GM19372 (cell line): Measurements from ENCODE around the gene ZIC4.

ENCODE experiments used
- ATAC-seq: cut with Tn5 transposase; IDR thresholded peaks from one replicate; pipeline ENCODE4 v1.9.1; 2021; ENCODE audit warnings: mild to moderate bottlenecking, low read depth, moderate library complexity; ENCODE audit not compliant: unreplicated experiment

Gene ZIC4

DNA sequence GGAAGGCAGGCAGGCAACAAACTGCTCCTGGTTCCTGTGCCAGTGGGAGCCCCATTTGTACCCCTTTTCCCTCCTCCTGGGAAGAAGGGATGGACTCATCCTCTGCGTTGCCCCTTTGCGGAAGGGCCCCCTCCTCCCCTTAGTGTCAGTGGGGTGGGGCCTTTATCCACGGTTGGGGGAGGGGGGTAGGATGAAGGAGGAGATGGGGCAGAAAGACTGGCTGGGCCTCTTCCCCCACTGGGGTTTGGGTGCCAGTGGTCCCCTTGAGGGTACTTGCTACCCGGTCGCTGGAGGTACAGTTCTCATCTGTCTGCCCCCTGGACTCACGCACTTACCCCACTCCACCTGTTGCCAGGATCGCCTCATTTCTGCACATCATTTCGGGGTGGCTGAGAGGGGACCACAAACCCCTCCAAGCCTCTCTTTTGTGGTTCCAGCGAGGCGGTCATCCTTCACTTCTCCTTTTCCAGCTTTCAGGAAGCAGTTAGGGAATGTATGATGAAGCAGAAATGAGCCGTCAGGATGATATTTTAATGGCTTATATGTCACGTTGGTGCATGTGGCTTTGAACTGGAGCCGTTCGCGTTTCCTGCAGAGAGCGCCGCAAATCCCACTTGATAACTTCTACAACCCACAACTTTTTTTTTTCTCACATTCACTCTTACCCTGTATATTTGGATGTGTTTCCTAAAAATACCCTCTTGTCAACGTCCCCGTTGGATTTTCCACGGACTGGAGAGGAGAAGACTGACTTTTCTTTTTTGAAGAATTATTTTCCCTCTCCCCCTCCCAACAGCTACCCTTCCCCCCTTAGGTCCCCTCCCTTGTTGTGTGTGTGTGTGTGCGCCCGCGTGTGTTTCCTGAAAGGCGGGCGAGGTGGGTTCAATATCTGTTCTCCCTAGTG lies at the start of gene ZIC4:
Gene ZIC4 (minus strand): TSS at position 516 of the 904 bp plus-strand sequence. CDS start 3,746 bp downstream, outside the sequence.
- ATAC-seq: no peak

DNA sequence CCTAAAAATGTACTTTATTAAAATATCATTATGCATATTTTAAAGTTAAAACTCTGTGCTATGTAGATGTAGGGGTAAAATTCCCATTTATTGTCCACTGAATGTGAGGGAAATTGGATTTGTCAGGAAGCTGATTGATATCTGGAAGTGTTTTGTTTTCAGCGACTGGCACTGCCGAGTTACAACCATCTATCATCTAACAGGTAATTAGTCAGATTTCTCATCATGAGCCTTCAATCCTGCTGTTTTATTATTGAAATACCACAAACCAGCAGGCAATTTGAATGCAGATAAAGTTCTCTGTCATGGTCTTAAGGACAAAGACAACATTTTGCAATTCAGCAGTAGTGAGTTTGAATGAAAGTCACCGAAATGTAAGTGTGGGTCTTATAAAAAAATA lies 43.3 kb upstream of the ZIC4 start:
- ATAC-seq: no peak

DNA sequence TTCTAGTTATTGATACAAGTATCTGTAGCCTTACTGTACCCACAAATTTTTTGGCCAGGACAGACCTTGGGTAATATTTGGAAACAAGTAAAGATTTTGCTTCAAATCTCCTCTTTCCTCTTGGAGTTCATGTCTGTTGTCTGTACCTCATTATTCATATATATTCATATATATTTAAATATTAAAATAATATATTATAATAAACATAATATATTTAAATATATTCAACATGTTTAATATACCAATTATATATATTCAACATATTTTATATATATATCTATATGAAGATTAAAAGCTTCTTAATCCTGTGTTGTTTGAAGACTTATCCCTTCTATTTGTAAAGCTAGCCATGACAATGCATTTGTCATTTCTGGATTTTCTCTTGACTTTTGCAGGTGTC lies 40.9 kb upstream of the ZIC4 start:
- ATAC-seq: no peak

DNA sequence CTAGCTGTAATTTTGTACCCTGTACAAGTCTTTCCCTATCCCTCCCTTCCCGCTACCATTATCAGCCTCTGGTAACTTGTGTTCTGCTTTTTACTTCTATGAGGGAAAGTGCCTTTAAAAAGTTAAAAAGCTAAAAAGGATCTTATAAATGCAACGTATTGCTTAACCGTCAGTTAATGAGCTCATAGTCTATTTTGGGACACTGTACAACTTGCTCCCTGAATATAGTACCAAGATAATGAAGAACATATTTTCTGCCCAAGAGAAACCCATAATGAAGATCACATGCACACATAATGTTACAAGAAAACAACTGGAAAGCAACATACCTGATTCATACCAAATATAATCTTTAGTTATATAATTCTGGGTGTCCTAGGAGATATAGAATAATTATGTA lies 25.4 kb upstream of the ZIC4 start:
- no peak for ATAC-seq

DNA sequence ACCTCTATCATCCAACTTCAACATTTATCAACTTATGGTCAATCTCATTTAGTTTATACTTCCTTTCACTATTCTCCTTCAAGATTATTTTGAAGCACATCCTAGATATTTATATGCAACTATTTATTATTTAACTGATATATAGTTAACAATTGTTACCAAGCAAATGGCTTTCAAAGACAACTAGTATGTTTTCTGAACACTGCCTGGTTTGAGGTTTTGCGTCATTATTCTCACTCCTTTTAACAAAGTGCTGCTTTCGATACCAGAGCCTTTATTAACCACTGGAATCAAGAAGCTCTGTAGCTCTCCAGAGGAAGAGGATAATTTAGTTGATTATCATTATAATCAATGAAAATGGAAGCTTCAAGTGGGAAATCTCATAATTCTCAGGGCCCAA lies 22.4 kb upstream of the ZIC4 start:
- no peak for ATAC-seq

DNA sequence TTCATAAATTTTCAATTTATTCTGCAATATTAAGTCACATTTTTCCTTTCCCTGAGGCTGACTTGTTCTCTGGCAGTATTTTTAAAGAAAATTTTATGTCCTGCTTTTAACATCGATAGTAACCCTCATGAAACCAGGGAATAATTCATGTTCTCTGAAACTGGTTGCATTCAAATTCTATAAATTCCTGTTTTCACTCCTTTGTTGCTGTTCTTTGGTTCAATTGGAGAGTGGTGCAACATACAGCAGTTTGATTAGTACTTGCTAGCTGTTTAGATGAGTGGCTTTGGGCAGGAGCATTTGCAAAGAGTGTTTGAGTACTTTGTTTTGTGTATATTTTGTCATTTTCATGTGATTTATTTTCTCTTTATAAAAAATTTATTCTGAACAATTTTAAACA lies 22.0 kb upstream of the ZIC4 start:
- ATAC-seq: no peak

DNA sequence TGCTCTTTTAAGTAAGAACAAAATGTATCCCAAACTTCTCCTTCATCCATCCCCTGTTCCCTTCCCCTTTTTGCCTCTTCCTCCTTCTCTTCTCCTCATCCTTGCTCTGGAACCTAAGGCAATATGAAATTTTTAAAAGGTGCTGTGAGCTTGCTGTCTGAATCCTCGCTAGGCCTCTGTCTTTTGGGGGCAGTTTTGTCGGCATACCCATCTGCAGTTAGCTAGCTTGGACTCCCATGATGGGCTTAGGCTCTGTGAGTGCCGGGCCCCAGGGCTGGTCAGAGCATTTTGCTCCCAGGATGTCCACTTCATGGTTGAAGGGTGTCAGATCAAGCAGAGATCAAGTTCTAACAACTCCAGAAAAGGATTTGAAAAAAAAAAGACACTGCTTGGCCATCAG lies 21.4 kb upstream of the ZIC4 start:
- ATAC-seq: no peak

DNA sequence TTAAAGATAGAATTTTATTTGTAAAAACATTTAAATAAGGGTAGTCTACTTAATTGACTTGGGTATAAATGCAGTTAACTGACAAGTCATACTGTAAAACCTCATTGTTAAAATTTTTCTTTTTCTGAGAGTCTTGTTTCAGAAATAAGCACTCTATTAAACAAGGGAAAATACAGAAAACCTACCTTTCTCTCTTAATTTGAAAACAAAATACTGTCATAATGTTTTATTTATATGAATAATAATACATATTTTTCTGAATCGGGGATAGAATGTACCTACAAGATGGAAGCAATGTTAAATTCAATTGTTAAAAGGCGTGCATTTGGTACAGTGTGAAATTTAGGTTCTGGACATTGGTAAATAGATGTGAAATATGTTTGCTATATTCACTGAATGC lies 20.6 kb upstream of the ZIC4 start:
- ATAC-seq: no peak

DNA sequence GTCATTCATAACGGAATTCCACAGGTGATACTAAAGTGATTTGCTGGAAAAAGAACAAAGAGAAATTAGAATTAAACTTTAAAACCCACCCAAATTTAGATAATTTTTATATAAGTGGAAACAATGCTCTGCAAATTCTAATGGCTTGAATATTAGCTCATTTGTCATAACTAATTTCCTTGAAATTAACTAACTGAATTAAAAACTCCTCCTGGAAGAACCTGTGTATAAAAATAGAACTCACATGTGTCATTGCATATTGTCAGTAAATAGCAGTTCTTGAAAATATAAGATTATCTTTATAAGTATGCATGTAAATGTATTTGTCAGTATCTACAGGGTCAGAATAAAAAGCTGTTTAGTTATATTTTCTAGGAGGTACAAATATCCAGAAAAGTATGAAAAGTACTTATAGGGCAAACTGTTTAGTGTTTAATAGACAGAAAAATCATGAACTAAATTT lies 19.1 kb upstream of the ZIC4 start:
- ATAC-seq: no peak

DNA sequence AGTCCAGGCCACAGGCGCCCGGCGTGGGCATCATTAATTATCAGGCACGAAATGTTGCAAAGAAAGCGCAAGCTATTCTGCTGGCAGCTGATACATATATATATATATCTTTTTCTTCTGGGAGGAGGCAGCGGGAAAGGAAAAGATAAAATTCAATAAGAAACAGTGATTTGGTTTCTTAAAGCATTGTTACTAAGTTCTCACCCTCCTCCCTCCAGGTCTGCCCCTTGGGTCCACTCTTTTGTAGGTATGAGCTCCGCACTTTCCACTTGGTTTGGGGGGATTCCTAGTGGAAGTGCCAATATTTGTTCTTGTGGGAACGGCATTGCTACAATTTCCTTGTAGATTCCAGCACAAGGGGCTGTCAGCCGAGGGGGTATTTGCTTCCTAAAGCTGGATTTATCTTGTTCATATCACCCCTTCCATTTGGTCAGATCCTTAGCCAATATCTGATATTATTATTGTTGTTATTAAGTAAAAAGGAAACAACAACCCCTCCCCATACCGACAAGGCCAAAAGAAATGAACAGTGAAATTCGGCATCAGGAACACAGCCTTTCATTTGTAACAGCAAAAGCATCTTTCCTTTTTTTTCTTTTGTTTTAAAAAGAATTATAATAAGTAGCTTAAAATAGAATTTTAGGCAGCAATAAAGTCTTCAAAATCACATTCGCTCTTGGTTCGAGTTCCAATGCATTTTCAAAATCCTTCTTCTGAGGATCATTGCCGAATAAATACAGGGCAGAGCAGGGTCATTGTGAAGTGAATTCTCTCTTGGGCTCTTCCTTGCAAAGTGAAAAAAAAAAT lies 18.4 kb upstream of the ZIC4 start:
- ATAC-seq: no peak

DNA sequence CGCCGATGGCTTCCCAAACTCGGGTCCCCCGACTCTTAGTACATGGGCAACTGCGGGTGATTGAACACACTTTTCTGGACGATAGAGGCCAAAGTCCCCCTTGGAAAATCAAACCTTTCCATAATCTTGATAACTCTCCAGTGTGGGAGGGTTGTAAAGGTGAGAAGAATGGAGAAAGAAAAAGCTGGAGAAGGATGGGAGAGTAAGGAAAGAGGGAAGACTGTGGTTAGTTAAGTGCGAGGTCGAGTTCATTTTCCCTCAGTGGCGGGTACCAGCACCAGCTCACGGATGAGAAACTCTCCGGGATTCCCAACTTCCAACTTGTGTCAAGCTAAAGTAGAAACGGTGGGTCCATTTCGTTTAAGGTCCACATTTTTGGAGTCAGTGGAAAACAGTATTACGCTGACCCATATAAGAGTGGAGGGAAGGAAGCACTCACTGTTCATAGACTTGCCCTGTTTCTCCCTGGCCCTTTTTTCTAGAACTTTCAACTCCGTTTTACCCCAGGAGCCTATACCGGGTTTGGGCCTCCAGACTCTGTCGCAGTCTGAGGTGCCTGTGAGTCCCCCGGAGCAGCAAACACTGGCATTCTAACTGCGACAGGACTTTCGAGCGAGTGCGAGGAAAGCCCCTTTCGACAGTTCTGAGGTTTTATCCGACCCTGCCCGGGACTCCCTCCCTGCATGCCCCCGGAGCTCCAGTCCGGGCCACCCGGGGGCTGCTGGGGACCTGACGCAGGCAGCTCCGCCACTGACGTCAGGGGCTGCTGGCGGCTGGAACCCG lies 17.6 kb upstream of the ZIC4 start:
- no peak for ATAC-seq

DNA sequence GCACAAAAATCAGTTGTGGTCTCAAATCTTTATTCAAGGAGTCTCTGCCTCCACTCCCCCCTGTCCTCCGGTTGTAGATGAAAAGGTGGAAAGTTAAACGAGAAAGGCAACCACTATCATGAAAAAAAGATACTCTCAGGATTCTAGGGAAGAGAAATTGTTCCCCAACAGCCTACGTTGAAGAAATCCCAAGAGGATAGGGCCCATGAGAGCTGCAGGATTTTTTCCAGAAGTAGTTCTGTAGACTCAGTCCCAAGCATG lies 17.1 kb upstream of the ZIC4 start:
- no peak for ATAC-seq

DNA sequence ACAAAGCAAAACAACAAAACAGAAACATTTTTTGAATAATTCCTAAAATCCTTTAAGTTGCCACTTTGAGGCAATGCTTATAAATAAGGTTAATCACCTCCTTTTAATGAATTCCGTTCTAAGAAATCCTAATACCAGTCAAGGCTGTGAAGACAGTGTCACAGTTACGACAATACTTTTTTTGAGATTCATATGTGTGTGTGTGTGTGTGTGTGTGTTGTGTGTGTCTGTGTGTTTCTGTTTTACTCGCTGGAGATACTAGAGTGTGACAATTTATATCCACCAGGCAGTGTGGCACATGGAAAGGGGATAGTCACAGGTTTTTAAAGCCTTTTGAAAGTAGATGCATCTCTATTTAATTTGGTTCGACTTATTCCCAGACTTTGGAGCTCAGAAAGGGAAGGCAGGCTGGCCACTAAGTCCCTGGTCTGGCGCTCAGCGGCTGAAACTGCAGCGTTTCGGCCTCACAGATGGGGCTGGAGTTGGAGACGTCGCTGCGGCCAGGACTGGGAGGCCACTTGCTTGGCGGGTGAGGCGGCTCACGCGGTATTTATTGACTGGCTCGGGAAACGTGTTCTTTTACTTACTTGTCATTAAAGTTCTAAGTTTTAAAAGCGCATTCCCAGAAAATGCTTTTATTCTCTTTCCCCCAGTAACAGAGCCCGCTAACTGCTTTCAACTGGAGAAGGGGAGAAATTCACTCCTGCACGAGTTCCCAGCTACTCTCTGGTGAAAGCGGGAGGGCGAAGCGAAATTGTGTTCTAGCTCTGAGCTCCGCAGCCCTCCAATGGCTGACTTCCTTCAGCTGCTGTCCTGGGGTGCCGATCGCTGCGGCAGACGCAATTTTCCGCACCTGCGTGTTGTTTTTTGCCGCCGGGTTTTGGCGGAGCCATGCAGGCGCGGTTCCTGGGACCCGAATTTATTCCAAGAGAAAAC lies 16.5 kb upstream of the ZIC4 start:
- no peak for ATAC-seq

DNA sequence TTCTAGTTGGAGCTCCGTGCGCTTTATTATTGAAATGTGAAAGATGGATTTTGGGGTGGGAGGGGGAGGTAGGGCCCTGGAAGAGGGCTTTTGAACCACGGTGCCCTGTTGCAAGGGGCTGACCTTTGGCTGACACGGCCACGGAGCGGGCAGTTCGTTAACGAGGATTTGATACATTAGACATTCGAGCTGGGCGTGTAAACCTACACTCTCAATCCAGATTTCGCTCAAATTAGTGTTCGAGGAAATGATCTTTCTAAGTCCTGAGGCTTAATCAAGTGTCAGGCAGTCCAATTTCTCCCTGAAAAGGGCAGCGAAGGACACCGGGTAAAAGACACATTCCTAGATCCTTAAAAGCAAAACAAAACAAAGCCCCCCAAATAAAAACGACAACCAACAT lies 15.9 kb upstream of the ZIC4 start:
- ATAC-seq: no peak

DNA sequence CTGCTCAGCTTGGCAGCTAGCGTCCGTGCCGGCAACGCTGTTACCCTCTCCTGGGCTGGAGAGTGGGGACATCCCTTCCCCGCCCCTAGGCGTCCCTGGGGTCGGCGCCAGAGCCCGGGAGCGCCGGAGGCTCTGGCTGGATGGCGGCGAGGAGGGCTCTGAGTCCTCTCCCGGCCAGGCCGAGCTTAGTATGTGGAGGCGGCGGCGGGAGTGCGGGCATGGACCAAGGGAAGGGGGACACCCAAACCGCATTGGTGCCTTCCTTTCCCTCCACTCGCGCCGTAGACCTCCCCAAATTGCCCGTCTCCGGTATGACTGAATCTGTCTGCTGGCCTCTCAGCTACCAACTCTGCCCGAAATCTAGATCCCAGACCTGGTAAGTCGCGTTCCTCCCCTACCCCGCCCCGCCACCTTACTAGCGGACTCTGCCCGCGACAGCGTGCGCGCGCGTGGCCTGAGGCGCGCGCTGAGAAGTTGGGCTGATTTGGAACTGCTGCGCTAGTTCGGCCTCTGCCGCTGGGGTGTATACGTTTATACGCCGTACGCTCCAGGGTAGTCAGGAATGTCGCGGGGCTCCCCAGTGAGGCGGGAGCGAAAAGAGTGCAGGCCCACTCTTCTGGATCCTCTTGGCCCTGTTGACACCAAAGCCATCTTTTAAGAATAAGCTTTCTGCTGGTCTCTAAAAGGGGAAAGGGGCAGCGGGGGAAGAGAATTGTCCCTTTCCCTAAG lies 15.0 kb upstream of the ZIC4 start:
- ATAC-seq: no peak

DNA sequence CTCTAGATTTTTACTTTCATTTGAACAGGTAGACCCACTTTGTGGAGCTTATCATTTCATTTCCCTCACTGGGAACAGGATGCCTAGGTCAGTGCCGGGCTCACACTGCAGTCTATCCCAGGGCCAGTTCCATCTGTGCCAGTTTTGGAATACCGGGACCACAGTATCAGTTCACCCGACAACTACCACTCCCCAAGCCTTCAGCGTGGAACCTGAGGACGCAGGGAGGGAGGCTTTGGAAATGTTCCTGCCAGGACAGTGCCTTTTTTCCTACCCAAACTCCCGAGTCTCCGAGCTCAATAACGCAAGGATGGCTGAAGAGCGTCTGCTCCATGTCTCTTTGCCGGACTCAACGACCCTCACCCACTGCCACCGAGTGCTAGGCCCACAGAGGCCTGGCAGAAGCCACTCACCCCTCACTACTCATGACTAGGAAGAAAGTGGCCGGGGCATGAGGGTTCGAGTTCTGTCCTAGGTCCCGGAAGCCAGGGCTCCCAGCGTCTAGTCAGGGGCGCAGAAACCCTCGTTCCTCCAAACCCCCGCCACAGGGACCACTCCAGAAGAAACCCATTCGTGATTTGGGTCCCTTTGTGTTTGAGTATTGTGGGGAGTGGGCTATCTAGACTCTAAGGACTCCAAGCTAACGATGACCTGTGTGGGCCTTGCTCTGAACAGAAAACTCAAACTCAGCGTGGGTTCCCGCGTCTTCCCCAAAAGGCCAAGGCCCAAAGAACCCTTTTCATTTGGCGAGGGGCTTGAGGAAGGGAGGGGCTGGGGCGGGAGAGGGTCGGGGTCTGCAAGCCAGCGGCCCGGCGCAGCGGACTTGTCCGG lies 14.2 kb upstream of the ZIC4 start:
- no peak for ATAC-seq

DNA sequence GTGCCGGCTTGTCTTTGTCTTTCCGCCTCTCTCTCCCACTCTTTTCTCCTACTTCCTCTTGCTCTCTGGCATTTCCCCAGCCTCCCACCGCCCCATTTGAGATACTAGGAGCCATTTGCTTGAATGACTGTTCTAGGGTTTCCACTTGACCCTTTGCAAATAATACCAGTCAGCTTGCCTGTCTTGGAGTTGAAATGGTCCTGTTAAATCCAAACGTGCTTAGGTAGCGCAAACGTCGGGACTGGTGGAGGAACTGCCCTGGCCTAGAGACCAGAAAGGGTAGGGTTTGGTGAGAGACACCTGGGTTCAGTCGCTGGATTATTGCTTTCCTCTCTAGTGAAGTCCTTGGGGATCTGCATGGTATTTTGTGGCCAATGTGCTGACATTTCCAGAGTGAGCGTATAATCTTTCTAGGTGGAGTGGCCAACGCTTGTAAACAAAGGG lies 13.5 kb upstream of the ZIC4 start:
- ATAC-seq: no peak
